Mucosa of descending colon (tissue), 3 donors: Measurements from ENCODE around the gene PPP4R3B. TPM values are rescaled to one million over a fixed set of nuclear protein-coding genes. Genes with fewer than 3 reads are reported as not detected.

Experiments used
- ATAC-seq: fragments of 200-7000 bp; cut with Tn5 transposase; one replicate; pipeline ENCODE4 v1.9.1; 2020; ENCODE audit warnings: mild to moderate bottlenecking, moderate library complexity
- DNase-seq, 3 donors: peaks; one replicate each; pipeline ENCODE4 v3.0.0-alpha.2; 2020
- H3K36me3 ChIP-seq: fragments of 200-600 bp; one replicate; pipeline ENCODE4 v1.8.0; 2021; ENCODE audit warnings: low read depth, mild to moderate bottlenecking
- H3K4me1 ChIP-seq: fragments of 200-600 bp; one replicate; pipeline ENCODE4 v1.8.0; 2021; ENCODE audit warnings: low read depth, mild to moderate bottlenecking
- H3K4me3 ChIP-seq: fragments of 200-600 bp; one replicate; pipeline ENCODE4 v1.8.0; 2021; ENCODE audit warnings: mild to moderate bottlenecking
- H3K9me3 ChIP-seq: fragments of 200-600 bp; one replicate; pipeline ENCODE4 v1.8.0; 2021; ENCODE audit warnings: mild to moderate bottlenecking
- CTCF ChIP-seq: fragments of 200-600 bp; IDR thresholded peaks from one replicate; pipeline ENCODE4 v1.8.0; 2022; ENCODE audit warnings: antibody characterized with exemption, mild to moderate bottlenecking
- intact Hi-C, 2 donors: fragments of 100-400 bp; cut with DNase I in 1 of 2; cut with micrococcal nuclease in 1 of 2; formaldehyde crosslinking; loops; one replicate each; pipeline versions ENCODE4 v1.11.0 to v1.11.1; 2022; cut with DNase I, micrococcal nuclease
- long read RNA-seq, 2 donors: library from polyadenylated mRNA; unstranded; transcript quantifications; one replicate each; pipeline ENCODE4 v2.0.0, GENCODE V29; 2019 to 2021
- total RNA-seq, 3 donors: library from RNA; stranded (reverse); fragmentation: NEBNext Ultra II Directional in 2 of 3; extraction: Animal tissue kit (Norgen Biotek cat#: 25700) in 2 of 3; gene quantifications; one replicate each; pipeline versions ENCODE4 v1.2.1 to v1.2.4, GENCODE V29; 2021 to 2023
- donor health status: DM: no; HTN: no; CAD: no; lungs with moderate emphysema.
- donor health status: DM: no; HTN: no; CAD: no.
- donor health status: DM: no; HTN: yes; CAD: no.

The PPP4R3B gene
- 10 to 100 TPM; 66.4 to 89.0 (median 68.5) TPM for total RNA-seq
- long read RNA-seq, donor 1, full-length matches to known transcripts: 34 of 62 reads
- long read RNA-seq, donor 1, partial matches to known transcripts: 9 of 62 reads
- long read RNA-seq, donor 1, other reads (novel, unspliced or antisense): 19 of 62 reads
- long read RNA-seq, donor 2, full-length matches to known transcripts: 2 of 35 reads
- long read RNA-seq, donor 2, partial matches to known transcripts: 20 of 35 reads
- long read RNA-seq, donor 2, other reads (novel, unspliced or antisense): 13 of 35 reads

GRCh38 chr2:55617175-55618024, at the start of gene PPP4R3B:
TSS of gene PPP4R3B (minus strand) at chr2:55617622. CDS start at chr2:55617285, 337 bp downstream.
- Histone ChIP-seq H3K9me3 (no peaks in the 10 kb centered on the region), H3K36me3 (no peaks in the 10 kb centered on the region), H3K4me3 (peak within 1 kb of the TSS; percentile 89), H3K4me1 (peaks cover 28% of the 10 kb centered on the region)
- DNase-seq: peak; percentile 99 to 100 (median 100)
- intact Hi-C loops: no loop called here
- ATAC-seq: peak; percentile 96
- peak; percentile 43 for TF ChIP-seq CTCF

GRCh38 chr2:55653255-55653654, 35.8 kb upstream of the PPP4R3B start:
- no peak overlapping the region for H3K4me3 ChIP-seq
- no peaks in the 10 kb centered on the region for H3K4me1 ChIP-seq
- intact Hi-C loops: no loop called here
- ATAC-seq: no peak
- no peak for DNase-seq
- TF ChIP-seq CTCF: no peak
- no peaks in the 10 kb centered on the region for H3K9me3 ChIP-seq
- H3K36me3 ChIP-seq: no peaks in the 10 kb centered on the region

- H3K4me1 ChIP-seq: no peaks in the 10 kb centered on the region
- ATAC-seq: no peak
- intact Hi-C loops: no loop called here
- no peak overlapping the region for H3K4me3 ChIP-seq
- no peak for TF ChIP-seq CTCF
- no peaks in the 10 kb centered on the region for H3K36me3 ChIP-seq
- H3K9me3 ChIP-seq: no peaks in the 10 kb centered on the region
- DNase-seq: no peak
Observed at GRCh38 chr2:55649211-55649610, 31.8 kb upstream of the PPP4R3B start.

- Histone ChIP-seq H3K36me3 (no peaks in the 10 kb centered on the region), H3K9me3 (no peaks in the 10 kb centered on the region), H3K4me3 (no peak overlapping the region), H3K4me1 (no peaks in the 10 kb centered on the region)
- no peak for ATAC-seq
- intact Hi-C loops: no loop called here
- no peak for DNase-seq
- no peak for TF ChIP-seq CTCF
Observed at GRCh38 chr2:55636831-55637230, 19.4 kb upstream of the PPP4R3B start.

GRCh38 chr2:55628931-55629330, 11.5 kb upstream of the PPP4R3B start:
- Histone ChIP-seq H3K36me3 (no peaks in the 10 kb centered on the region), H3K4me1 (no peaks in the 10 kb centered on the region), H3K4me3 (no peak overlapping the region), H3K9me3 (no peaks in the 10 kb centered on the region)
- DNase-seq: no peak
- no peak for ATAC-seq
- TF ChIP-seq CTCF: no peak
- intact Hi-C loops: no loop called here
